HUDEP-2 (cell line): Measurements from ENCODE around the gene CAPN12.

Experiments used
- DNase-seq, 76 experiments: peaks; one replicate each; lab custom pipeline; 2025; ENCODE audit not compliant: unreplicated experiment in 76 of 76; lab: John Stamatoyannopoulos, UW

Gene CAPN12

GRCh38 chr19:38683393-38684077 lies 60.7 kb downstream of the CAPN12 start:
- peak in 67 of 76 experiments; percentile 26 to 92 (median 59) for DNase-seq

- no peak for DNase-seq
These were observed 61.3 kb downstream of the CAPN12 start for GRCh38 chr19:38682872-38683392.

GRCh38 chr19:38682195-38682867 lies 61.9 kb downstream of the CAPN12 start:
- no peak for DNase-seq
